ENCODE measurements around the gene PTPN5.

DNA sequence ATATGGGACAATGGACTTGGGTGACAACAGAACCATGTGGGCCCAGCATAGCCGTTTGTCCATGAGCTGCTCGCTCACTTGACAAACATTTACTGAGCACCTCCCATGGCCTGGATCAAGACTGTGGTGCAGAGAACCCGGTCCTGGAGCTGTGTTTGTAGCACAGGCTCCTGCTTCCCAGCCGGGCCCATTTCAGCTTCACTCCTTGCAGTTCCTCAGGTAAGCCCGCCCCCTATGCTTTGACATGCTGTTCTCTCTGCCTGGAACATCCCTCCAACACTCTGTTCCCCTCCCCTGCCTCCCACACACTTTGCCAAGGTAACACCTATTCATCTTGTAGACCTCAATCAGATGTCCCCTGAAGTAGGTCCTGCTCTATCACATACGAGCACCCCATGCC lies 46.3 kb downstream of the PTPN5 start:
- TF ChIP-seq CTCF (conservative IDR thresholded peaks at IDR 0.05 in 1 of 2, IDR thresholded peaks at IDR 0.05 in 1 of 2; ENCODE audit: extremely low read depth in 1 of 2, insufficient read depth in 1 of 2, low read depth in 1 of 2, low read length in 2 of 2) (no peak), EZH2 (IDR thresholded peaks at IDR 0.05; ENCODE audit: borderline replicate concordance, low read length) (no peak)
